Measurements from ENCODE around the gene ACOT7.

ACOT7 gene

DNA sequence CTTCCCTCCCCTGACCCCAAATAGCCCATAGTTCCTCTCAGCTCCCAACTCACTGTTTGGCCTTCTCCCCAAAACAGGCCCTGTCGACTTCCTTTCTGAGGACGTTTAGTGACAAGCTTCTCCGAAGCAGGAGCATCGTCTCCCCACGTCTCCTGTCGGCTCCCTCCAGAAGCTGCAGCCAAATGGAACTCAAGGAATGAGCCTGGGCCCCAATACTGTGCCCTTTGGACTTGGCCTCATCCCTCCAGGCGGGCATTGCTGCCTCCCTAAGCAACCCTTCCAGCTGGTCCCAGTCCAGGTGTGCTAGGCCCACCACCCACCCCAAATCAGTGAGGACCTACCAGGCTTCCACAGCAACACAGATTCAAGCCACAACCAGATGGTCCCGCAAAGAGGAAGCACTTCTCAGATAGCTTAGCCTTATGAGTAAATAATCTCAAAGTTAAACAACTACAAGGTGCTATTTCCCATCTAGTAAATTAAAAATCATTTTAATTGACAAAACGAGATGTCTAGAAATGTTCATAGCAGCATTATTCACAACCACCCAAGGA lies 33.0 kb downstream of the ACOT7 start:
- no peak for DNase-seq (ENCODE audit: low spot score)

DNA sequence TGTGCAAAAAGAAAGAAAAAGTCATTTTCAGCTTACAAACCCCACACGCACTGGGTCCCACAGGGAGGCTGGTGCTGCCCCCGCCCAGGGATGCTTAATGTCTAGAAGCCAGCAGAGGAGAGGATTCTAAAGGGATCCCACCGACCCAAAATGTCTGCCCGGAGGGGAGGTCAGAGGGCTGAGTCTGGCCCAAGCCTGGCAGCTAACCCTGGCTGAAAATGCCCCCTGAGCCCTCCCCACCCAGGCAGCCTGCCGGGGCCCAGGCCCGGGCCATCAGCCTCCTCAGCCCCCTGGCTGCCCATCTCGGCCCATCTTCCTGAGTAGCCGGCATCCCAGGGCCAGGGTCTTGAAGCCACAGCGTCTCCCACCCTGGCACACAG lies 33.5 kb downstream of the ACOT7 start:
- no peak for DNase-seq (ENCODE audit: low spot score)

DNA sequence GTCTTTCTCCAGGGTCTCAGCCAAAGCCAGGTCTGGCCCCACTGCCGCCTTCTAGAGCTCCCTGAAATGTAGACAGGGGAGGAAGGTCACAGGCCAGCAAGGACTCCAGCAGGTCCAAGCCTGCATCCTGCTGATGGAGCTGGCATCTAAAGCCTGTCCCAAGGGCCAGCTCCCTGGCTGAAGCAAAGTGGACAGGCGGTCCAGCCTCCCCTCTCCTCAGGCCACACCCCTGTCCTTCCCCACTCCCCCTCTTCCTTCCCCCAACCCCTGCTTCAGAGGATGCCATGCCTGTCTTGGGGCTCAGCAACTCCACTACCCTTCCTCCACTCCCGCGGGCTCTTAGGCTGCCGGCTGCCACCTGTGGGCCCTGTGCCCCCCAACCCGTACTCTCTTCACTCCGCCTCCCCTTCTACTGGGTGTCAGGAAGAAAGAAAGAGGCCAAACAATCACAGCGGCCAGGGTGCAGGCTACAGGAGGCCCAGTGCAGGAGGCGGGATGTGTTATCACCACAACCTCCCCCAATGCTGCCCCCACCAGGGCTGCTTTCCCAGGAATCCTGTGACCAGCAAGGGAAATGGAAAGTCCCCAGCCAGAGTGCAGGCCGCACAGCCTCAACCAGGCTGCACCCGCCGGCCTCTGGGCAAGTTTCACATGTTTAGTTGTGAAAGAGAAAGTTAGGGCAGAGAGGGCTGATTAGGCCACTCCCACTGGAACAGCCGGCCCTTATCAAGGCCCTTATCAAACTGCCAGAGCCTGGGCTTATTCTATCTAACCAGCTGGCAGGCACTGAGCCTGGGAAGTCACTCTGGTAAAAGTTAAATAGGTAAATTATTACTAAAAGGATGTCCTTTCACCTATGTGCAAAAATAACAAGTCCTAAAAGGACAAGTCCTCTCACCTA lies 34.1 kb downstream of the ACOT7 start:
- peak; percentile 86 for DNase-seq (ENCODE audit: low spot score)

DNA sequence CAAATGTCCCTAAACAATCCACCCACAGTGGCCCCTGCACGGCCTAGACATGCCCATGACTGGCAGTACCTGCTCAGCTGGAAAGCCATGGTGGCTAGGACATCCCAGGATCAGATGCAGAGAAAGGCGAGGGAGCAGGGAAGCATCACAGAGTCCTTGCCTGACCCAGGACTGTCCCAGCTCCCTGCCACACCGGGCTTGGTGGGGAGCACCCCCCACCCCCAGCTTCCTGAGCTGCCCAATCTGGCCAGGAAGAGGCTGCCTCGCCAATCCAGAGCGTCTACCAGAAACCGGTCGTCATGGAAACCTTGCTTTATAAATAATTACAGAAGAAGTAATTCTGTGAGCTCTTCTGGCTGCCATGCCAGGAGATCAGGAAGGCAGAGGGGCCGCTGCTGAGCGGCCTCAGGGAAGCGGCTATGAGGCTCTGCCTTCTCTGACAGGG lies 34.8 kb downstream of the ACOT7 start:
- DNase-seq (ENCODE audit: low spot score), result peak; percentile 23

DNA sequence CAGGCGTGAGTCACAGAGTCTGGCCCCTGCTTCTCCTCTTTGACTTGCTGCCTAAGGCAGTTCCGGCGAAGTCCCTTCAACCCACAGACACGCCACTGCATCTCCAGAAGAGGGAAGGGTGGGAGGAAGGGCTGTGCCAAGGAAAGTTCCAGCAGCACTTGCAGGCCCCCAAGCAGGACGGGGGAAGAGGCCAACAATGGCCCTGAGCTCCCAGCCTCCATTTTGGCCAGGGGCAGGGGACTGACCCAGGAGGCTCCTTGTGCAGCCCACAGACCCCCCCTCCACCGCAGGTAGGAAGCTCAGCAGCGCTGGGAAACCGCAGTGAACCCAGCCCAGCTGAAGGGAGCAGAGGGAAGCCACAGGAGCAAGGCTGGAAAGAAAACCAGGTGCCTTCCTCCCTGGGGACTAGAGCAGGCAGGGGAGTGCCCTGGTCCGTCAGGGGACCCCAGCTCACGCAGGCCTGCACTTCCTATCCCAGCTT lies 35.4 kb downstream of the ACOT7 start:
- DNase-seq (ENCODE audit: low spot score), result no peak

DNA sequence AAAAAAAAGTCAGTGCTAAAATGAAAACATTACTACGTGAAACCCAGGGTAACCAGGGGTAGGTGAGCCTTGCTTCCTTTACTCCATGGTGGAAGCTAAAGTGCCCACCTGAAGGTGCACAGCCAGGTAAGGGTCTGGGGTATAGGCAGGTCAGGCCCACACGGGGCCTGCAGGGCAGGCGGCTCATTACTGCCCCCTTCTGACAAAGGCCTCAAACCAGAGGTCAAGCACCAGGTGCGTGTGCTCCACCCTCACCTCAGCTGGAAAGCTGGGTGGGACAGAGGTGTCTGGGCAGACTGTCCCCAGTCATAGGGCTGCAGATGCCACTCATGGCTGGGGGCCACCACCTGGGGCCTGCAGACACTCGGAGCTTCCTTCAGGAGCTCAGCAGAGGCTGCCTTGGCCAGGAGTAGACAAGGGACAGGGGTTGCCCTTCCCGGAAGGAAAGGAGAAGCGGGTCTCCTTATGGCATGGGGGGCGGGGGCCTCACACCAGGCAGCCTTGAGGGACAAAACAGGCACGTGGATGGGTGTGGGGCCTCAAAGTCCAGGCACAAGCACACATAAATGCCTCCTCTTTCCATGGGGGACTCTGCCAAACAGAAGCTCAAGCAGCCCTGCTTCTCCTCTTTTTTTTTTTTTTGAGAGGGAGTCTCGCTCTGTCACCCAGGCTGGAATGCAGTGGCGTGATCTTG lies 36.2 kb downstream of the ACOT7 start:
- DNase-seq (ENCODE audit: low spot score), result no peak

DNA sequence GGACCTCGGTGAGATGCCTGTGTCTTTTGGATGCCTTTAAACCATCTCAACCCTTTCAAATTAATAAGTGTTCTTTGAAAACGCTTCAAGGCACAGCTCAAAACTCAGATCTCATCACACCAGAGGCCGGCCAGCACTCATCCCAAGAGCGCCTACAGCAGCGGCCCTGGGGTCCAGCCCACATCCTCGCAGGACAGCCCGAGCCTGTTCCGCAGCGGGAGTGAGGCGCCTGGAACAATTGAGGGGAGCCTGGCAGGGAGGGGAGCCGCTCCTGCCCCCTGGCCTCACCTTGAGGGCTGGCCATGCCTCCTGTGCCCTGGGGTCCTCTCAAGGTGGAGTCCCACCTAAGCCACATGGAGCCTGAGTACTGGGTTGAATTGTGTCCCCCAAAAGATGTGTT lies 37.9 kb downstream of the ACOT7 start:
- no peak for DNase-seq (ENCODE audit: low spot score)

DNA sequence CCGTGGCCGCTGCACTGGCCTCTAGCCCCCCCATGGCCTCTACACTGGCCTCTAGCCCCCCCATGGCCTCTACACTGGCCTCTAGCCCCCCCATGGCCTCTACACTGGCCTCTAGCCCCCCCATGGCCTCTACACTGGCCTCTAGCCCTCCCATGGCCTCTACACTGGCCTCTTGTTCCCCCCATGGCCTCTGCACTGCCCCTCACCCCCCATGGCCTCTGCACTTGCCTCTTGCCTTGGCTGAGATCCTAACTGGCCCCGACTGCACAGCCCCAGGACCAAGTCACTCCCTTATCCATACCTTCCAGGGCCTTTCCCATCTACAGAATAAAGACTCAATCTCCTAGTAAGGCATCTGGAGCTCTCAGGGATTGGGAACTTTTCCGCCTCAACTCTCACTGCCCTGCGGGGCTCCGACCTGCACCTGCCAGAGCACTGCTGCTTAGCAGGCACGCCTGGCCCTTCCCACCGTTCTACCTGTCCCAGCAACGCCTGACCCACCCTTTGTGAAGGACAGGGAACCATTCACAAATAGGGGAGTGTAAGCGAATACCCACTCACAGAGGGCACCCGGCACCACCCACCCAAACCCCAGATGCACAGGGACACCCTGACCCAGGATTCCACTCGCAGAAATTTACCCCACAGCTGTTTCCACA lies 38.8 kb downstream of the ACOT7 start:
- DNase-seq (ENCODE audit: low spot score), result no peak

DNA sequence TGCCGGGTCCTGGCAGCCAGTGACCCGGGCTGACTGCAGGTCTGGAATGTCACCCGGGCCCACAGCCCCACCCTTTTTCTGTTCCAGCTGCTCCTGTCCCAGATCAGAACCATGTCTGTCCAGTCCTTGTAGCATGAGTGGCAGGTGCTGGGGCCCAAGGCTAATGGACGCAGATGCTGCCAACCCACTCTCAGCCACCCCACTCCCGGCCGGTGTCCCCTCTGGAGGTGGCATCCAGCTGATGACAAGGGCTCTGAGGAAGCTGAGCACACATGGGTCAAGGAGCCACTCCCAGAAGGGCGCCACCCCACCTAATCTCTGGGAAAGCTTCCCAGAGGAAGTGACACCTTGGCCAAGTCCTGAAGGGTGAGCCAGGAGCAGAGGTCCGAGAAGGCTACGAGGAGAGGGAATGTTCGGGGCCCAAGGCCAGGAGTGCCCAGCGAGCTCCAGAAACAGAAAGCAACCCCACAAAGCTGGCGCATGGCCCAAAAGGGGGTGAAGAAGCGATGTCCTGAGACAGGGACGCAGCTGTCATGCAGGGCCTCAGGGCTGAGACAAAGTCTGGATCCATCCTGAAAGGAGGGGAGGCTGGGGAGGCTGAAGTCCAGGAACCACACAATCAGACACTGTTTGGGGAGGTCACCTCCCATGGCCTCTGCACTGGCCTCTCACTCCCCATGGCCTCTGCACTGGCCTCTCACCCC lies 39.5 kb downstream of the ACOT7 start:
- DNase-seq (ENCODE audit: low spot score), result no peak

DNA sequence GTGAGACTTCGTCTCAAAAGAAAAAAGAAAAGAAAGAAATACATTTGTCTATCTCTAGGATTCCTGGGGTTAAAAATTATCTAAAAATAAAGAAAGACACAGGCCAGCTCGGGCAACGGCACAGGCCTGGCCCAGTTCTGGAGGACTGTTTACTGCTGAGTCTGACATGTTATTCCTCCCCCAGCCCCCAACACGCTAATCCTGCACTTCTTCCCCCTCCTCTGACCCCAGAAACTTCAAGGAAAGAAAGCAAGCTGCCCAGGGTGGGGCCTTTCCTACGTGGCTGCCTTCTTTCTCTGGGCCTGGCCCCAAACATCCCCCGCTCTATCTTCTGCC lies 40.0 kb downstream of the ACOT7 start:
- no peak for DNase-seq (ENCODE audit: low spot score)

DNA sequence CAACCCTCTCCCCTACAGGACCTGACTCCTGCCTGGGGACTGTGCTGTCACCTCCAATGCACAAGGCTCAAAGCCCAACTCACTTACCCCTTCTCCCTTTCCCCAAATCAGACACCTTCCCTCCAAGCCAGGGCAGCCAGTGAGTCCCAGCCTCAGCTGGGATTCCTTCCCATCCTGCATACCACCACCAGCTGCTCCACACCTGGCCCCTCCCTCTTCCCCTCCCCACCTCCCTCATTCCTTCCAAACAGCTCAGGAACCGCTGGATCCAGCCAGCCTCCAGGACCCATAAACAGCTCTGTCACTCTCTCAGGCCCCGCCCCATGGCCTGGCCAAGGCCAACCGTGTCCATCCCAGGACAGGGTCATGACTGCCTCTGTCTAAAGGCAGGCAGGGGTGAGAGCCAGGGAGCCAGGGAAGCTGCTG lies 41.4 kb downstream of the ACOT7 start:
- DNase-seq (ENCODE audit: low spot score), result no peak

DNA sequence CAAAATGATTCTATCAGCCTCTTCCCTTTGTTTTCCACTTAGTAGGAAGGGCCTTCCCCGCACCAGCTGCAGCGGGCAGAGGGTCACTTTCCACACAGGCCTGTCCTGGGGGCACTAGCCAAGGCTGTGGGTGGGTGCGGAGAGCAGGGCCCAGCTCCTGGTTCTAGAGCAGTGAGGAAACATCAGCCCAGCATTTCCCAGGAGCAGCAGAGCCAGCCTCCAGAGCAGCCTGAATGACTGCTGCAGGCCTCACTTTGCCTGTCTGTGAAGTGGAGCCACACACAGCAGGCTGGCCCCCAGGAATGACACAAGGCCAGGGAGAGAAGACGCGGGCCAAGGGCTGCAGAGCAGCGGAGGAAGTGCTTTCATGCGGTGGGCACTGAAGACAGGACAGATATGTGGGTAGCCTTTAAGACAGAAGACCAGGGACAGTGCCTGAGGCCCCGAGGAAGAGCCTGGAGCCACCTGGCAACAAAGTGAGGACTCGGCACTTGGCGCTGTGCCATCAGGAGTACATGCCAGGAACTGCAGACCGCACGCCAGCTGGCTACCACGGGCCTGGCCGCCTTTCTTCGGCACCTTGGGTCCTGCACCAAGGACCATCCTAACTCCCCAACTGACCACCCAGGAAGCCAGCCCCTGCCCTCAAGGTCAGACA lies 42.0 kb downstream of the ACOT7 start:
- DNase-seq (ENCODE audit: low spot score), result no peak

DNA sequence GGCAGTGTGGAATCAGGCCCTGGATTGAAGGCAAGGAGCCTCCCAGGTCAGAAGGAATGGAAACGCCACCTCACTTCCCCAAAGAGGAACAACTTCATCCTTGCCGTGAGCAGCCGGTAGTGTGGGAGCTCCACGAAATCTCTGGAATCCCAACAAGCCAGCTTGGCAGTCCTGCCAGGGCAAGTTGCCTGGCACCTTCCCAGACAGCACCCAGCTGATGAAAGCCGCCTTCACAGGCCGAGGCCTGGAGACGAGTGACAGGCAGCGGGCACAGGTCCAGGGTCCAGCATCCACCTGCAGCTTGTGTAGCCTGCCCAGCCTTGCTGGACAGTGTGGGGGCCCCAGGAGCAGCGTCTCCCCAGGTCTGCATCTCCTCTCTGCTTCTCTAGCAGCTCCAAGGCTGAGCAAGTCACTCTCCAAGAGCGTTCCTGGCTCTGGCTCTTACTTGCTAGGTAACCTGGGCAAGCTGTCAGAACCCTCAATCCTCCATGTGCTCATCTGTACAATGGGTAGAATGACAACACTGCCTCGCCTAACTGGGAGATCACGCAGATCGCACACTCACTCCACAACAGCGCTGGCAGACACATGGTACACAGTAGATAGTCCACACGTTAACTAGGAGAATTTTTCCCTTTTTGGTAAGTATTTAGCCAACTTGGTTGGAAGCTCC lies 43.0 kb downstream of the ACOT7 start:
- DNase-seq (ENCODE audit: low spot score), result no peak

DNA sequence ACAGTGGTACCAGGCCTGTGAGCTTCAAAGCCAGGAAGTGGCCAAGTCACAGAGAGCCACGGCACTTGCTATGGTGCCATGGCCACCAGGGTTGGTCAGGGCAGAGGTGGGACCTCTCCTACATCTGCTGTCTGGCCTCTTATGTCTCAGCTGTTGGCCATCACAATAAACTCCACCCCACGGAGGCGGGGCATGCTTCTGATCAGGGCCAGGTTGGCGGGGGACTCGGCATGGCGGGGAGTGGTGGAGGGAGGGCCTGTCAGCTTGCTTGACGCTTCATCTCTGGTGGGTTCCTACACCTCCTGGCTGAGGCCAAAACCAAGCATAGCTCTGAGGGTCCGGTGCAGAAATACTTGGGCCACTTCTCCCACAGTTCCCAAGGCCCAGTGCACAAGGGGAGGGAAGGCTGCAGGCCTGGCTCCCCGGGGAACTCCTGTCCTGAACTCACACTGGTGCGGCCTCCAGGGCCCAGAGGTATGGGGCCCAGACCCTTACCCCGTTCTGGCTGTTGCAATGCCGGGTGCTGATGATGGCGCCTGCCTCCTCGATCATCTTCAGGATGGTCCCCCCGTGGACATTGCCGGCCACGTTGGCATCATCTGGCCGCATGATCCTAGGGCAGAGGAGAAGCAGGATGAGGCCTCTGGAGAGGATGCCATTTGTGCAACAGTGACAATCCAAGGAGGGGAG lies 44.2 kb downstream of the ACOT7 start:
- DNase-seq (ENCODE audit: low spot score), result no peak

DNA sequence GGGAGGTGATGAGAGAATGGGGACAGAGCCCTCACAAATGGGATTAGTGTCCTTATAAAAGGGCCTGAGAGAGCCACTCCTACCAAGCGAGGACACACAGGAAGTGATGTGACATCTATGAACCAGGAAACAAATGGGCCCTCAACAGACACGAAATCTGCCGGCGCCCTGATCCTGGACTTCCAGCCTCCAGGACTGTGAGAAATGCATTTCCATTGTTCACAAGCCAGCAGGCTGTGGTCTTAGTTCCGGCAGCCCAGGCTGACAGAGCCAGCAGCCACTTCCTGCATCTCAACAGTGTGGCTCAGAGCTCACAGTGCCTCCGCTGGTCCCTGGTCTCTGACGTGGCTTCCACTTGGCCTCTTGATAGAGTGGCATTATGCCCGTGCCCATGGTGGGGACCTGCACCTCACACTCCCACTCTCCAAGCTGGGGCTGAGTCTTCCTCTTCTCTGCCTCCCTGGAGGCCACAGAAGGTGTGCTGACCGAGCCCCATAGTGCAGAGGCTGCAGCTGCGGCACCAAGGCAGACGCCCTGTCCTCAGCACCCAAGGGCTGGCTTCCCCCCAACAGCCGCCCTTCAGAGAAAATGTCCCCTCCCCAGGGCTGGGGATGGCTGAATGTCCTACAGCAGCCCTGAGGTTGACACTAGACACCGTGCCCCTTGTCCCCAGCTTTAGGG lies 44.9 kb downstream of the ACOT7 start:
- no peak for DNase-seq (ENCODE audit: low spot score)

DNA sequence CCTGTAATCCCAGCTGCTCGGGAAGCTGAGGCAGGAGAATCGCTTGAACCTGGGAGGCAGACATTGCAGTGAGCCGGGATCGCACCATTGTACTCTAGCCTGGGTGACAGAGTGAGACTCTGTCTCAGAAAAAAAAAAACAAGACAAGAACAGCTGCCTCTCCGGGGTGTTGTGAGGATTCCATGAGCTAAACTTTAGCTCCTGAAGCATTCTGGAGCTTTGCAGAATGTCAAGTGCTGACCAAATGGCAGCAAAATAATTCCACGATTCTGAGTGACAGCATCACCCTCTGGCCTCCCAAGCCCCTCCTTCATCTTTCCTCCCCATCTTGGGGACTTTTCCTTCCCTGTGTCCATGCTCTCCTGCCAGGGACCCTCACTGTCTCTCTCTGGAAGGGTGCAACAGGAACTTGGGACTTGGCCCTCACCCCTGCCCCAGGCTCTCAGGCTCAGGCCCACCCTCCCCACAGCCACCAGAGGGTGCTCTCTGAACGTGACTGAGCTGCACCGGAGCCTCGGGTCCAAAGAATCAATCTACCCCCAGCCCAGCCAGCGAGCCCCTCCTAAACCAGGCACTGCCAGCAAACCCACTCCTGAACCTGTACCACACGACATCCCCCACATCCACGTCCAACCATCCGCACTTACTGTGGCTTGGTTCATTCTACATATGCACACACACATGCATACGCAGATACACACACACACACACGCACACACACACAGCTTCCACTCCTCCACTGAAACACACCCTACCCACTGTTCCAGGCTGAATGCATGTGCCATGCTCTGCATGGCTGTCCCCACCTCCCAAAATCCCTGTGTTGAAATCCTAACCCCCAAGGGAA lies 45.7 kb downstream of the ACOT7 start:
- peak; percentile 60 for DNase-seq (ENCODE audit: low spot score)

DNA sequence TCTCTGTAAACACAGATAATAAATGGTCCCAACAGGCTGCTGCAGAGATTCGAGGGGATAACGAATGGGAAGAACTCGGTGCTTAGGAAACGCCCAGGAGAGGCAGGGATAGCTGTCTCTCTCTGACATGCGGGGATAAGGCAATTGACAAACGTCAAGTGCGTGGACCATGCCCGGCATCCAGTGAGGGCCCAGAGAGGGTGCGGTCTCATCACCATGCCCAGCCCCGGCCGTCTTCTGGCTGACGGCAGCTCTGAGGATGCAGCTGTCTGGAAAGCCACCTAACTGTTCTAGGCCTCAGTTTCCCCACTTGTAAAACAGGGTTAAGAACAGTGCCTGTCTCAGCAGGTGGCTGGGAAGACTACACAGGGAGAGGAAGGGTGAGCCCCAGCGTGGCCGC lies 48.1 kb downstream of the ACOT7 start:
- no peak for DNase-seq (ENCODE audit: low spot score)

DNA sequence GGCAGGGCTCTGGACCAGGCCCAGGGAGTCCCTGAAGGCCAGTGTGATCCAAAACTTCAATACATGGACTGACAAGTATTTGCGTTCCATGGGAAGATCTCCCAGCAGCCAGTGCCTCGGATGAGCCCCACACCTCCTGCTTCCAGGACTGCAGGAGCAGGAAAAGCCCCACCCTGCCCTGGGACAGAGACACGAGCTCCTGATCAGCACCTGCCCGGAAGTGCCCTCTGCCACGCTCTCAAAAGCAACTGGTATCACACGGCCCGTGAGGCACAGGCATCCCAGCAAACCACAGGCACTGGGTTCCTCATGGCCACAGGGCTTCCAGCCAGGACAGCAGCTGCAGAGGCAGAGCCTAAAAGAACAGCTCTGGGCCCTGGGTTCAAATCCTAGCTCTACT lies 48.6 kb downstream of the ACOT7 start:
- DNase-seq (ENCODE audit: low spot score), result no peak
